ENCODE measurements around the gene E2F1.

The E2F1 gene

GRCh38 chr20:33666293-33667244 lies 19.6 kb downstream of the E2F1 start, which contains the start of gene ACTL10 (continued):
- TF ChIP-seq ZNF565 (CRISPR knock-in tag; conservative IDR thresholded peaks at IDR 0.05; ENCODE audit: low read depth): no peak
- TF ChIP-seq PPARA (CRISPR knock-in tag; IDR thresholded peaks at IDR 0.05; ENCODE audit: borderline replicate concordance): no peak
- no peak for TF ChIP-seq ESRRG (CRISPR knock-in tag; IDR thresholded peaks at IDR 0.05)

GRCh38 chr20:33664762-33665144 lies 21.4 kb downstream of the E2F1 start:
- no peak for ATAC-seq
- TF ChIP-seq SNAI2 (CRISPR knock-in tag; IDR thresholded peaks at IDR 0.05) (no peak), TCF4 (CRISPR knock-in tag; IDR thresholded peaks at IDR 0.05; ENCODE audit: borderline replicate concordance) (no peak)

GRCh38 chr20:33664085-33664761 lies 22.0 kb downstream of the E2F1 start:
- no peak for ATAC-seq
- TF ChIP-seq ZNF565 (CRISPR knock-in tag; conservative IDR thresholded peaks at IDR 0.05; ENCODE audit: low read depth) (no peak), ISL1 (CRISPR knock-in tag; IDR thresholded peaks at IDR 0.05) (no peak), ESRRG (CRISPR knock-in tag; IDR thresholded peaks at IDR 0.05) (no peak), TCF4 (CRISPR knock-in tag; IDR thresholded peaks at IDR 0.05; ENCODE audit: borderline replicate concordance) (no peak), CSDC2 (CRISPR knock-in tag; IDR thresholded peaks at IDR 0.05) (no peak)

GRCh38 chr20:33663161-33664084 lies 22.8 kb downstream of the E2F1 start:
- TF ChIP-seq PATZ1 (CRISPR knock-in tag; IDR thresholded peaks at IDR 0.05; ENCODE audit: borderline replicate concordance) (no peak), ZC3H10 (CRISPR knock-in tag; IDR thresholded peaks at IDR 0.05) (no peak), ARNTL (CRISPR knock-in tag; IDR thresholded peaks at IDR 0.05; ENCODE audit: borderline replicate concordance, low read depth) (no peak), PPARA (CRISPR knock-in tag; IDR thresholded peaks at IDR 0.05; ENCODE audit: borderline replicate concordance) (no peak), ISL1 (CRISPR knock-in tag; IDR thresholded peaks at IDR 0.05) (no peak), RARB (CRISPR knock-in tag; IDR thresholded peaks at IDR 0.05) (no peak), SNAI2 (CRISPR knock-in tag; IDR thresholded peaks at IDR 0.05) (no peak), TSHZ2 (CRISPR knock-in tag; IDR thresholded peaks at IDR 0.05) (0 out of 2 replicates have a peak, but pooled peaks have one; percentile 22)
- ATAC-seq: peak; percentile 82

- TF ChIP-seq TOX (CRISPR knock-in tag; IDR thresholded peaks at IDR 0.05; ENCODE audit: borderline replicate concordance) (no peak), OSR1 (CRISPR knock-in tag; IDR thresholded peaks at IDR 0.05) (no peak)
Measured at GRCh38 chr20:33662172-33662571, 24.0 kb downstream of the E2F1 start, which contains the start of gene C20orf144. TSS of gene C20orf144 (plus strand) at chr20:33662327. CDS start at chr20:33662346, 19 bp downstream.

GRCh38 chr20:33660685-33661058 lies 25.5 kb downstream of the E2F1 start:
- ATAC-seq: no peak
- TF ChIP-seq ZNF8 (CRISPR knock-in tag; IDR thresholded peaks at IDR 0.05) (no peak), ESRRG (CRISPR knock-in tag; IDR thresholded peaks at IDR 0.05) (no peak), ARNTL (CRISPR knock-in tag; IDR thresholded peaks at IDR 0.05; ENCODE audit: borderline replicate concordance, low read depth) (no peak), ZNF565 (CRISPR knock-in tag; conservative IDR thresholded peaks at IDR 0.05; ENCODE audit: low read depth) (no peak), ISL1 (CRISPR knock-in tag; IDR thresholded peaks at IDR 0.05) (no peak), SNAI2 (CRISPR knock-in tag; IDR thresholded peaks at IDR 0.05) (no peak), TSHZ2 (CRISPR knock-in tag; IDR thresholded peaks at IDR 0.05) (no peak), OSR1 (CRISPR knock-in tag; IDR thresholded peaks at IDR 0.05) (no peak), PATZ1 (CRISPR knock-in tag; IDR thresholded peaks at IDR 0.05; ENCODE audit: borderline replicate concordance) (no peak), ZFP30 (CRISPR knock-in tag; IDR thresholded peaks at IDR 0.05) (no peak)

More at GRCh38 chr20:33662172-33662571, 24.0 kb downstream of the E2F1 start, which contains the start of gene C20orf144:
- no peak for ATAC-seq

Measured in SK-N-SH treated with all-trans-retinoic acid at 6 μM for 48 hours (cell line).